ENCODE results near the gene NOL4L.

Gene NOL4L

GRCh38 chr20:32440069-32440757, 144.9 kb downstream of the NOL4L start:
- no peak for DNase-seq

- DNase-seq: no peak
Measured at GRCh38 chr20:32439132-32439829, 145.9 kb downstream of the NOL4L start.

GRCh38 chr20:32438331-32438858, 146.7 kb downstream of the NOL4L start:
- DNase-seq: no peak

GRCh38 chr20:32437391-32438074, 147.6 kb downstream of the NOL4L start:
- DNase-seq: no peak

- no peak for DNase-seq
Measured at GRCh38 chr20:32436968-32437367, 148.2 kb downstream of the NOL4L start.

GRCh38 chr20:32436142-32436861, 148.8 kb downstream of the NOL4L start:
- no peak for DNase-seq

GRCh38 chr20:32435449-32436107, 149.6 kb downstream of the NOL4L start:
- DNase-seq: no peak

- no peak for DNase-seq
Measured at GRCh38 chr20:32434434-32434833, 150.7 kb downstream of the NOL4L start.

GRCh38 chr20:32433311-32434021, 151.7 kb downstream of the NOL4L start:
- no peak for DNase-seq

- DNase-seq: no peak
Measured at GRCh38 chr20:32432277-32432676, 152.9 kb downstream of the NOL4L start.

GRCh38 chr20:32431457-32431856, 153.7 kb downstream of the NOL4L start:
- DNase-seq: no peak

GRCh38 chr20:32429745-32430360, 155.3 kb downstream of the NOL4L start:
- no peak for DNase-seq

- DNase-seq: no peak
Measured at GRCh38 chr20:32429343-32429742, 155.8 kb downstream of the NOL4L start.

GRCh38 chr20:32427996-32428395, 157.1 kb downstream of the NOL4L start:
- no peak for DNase-seq

GRCh38 chr20:32421290-32421689, 163.8 kb downstream of the NOL4L start:
- no peak for DNase-seq

- DNase-seq: no peak
Measured at GRCh38 chr20:32418376-32418775, 166.8 kb downstream of the NOL4L start.

- DNase-seq: no peak
Measured at GRCh38 chr20:32416206-32416605, 168.9 kb downstream of the NOL4L start.

- DNase-seq: no peak
Measured at GRCh38 chr20:32415494-32415893, 169.6 kb downstream of the NOL4L start.

GRCh38 chr20:32411955-32412706, 173.0 kb downstream of the NOL4L start:
- no peak for DNase-seq

GRCh38 chr20:32407131-32407750, 177.9 kb downstream of the NOL4L start:
- peak in 1 of 4 experiments; percentile 2 for DNase-seq
